ENCODE data around the gene PPP4R3A. TPM values are rescaled to one million over a fixed set of nuclear protein-coding genes. Genes with fewer than 3 reads are reported as not detected.

Gene PPP4R3A
- total and polyA plus RNA-seq, 2 donors (not counting 1 experiment from before 2014, with no cell fraction given), result 40.3 to 88.0 TPM

DNA sequence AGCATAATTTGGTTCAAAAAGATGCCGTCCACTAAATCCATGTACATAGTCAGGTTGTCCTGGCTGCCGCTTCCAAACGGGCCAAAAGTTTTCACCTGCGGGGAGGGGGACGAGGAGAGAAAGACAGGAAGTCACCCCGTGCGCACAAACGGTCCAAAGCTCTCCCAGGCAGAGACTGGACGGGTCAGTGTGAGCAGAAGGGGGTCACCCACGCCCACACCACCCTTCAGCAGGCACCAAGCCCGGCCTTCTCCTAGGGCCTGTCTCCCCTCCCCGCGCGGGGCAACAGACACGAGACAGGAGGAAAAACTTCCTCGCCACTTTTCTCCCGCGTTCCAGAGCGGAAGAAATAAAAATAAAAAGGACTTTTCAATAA is 93.4 kb downstream of the PPP4R3A start:
- H3K9me3 ChIP-seq (ENCODE audit: control insufficient read depth, insufficient read depth, low read depth, low read length), result no peaks in the 10 kb centered on the region
- no peak for DNase-seq (ENCODE audit: low read depth in 2 of 2)
- no peaks in the 10 kb centered on the region for H3K36me3 ChIP-seq (ENCODE audit: control insufficient read depth, insufficient read depth, low read length)
- peaks cover 13% of the 10 kb centered on the region for H3K27me3 ChIP-seq (ENCODE audit: control insufficient read depth, insufficient read depth, low read length)
- no peak overlapping the region for H3K4me3 ChIP-seq (replicated peaks in 1 of 4; ENCODE audit: control extremely low read depth in 1 of 4, insufficient read depth in 1 of 4, low read depth in 3 of 4, low read length in 4 of 4)
- no peaks in the 10 kb centered on the region for H3K4me1 ChIP-seq (ENCODE audit: control insufficient read depth, extremely low read depth, insufficient read depth, low read length)
- no peaks in the 10 kb centered on the region for H3K79me2 ChIP-seq (ENCODE audit: control insufficient read depth, insufficient read depth, low read length)
- no peak overlapping the region for H3K9ac ChIP-seq (ENCODE audit: insufficient read depth, low read length)
- no peak overlapping the region for H3K27ac ChIP-seq (ENCODE audit: insufficient read depth, low read length)
- H2AFZ ChIP-seq (ENCODE audit: low read length), result no peak overlapping the region
- no peak for TF ChIP-seq EZH2 (IDR thresholded peaks at IDR 0.05; ENCODE audit: low read length, missing control alignments)
- TF ChIP-seq, protein P1, sequence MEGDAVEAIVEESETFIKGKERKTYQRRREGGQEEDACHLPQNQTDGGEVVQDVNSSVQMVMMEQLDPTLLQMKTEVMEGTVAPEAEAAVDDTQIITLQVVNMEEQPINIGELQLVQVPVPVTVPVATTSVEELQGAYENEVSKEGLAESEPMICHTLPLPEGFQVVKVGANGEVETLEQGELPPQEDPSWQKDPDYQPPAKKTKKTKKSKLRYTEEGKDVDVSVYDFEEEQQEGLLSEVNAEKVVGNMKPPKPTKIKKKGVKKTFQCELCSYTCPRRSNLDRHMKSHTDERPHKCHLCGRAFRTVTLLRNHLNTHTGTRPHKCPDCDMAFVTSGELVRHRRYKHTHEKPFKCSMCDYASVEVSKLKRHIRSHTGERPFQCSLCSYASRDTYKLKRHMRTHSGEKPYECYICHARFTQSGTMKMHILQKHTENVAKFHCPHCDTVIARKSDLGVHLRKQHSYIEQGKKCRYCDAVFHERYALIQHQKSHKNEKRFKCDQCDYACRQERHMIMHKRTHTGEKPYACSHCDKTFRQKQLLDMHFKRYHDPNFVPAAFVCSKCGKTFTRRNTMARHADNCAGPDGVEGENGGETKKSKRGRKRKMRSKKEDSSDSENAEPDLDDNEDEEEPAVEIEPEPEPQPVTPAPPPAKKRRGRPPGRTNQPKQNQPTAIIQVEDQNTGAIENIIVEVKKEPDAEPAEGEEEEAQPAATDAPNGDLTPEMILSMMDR (conservative IDR thresholded peaks at IDR 0.05 in 1 of 2, IDR thresholded peaks at IDR 0.05 in 1 of 2; ENCODE audit: low read depth in 1 of 2, low read length in 2 of 2), result no peak
- no peak overlapping the region for H3K4me2 ChIP-seq (ENCODE audit: extremely low read depth, insufficient read depth, low read length)
- H4K20me1 ChIP-seq (ENCODE audit: control insufficient read depth, extremely low read depth, insufficient read depth, low read length), result no peaks in the 10 kb centered on the region

- Histone ChIP-seq H3K36me3 (ENCODE audit: control insufficient read depth, insufficient read depth, low read length) (no peaks in the 10 kb centered on the region), H4K20me1 (ENCODE audit: control insufficient read depth, extremely low read depth, insufficient read depth, low read length) (no peaks in the 10 kb centered on the region), H3K9ac (ENCODE audit: insufficient read depth, low read length) (no peak overlapping the region), H3K4me1 (ENCODE audit: control insufficient read depth, extremely low read depth, insufficient read depth, low read length) (no peaks in the 10 kb centered on the region), H3K9me3 (ENCODE audit: control insufficient read depth, insufficient read depth, low read depth, low read length) (no peaks in the 10 kb centered on the region), H3K4me3 (replicated peaks in 1 of 4; ENCODE audit: control extremely low read depth in 1 of 4, insufficient read depth in 1 of 4, low read depth in 3 of 4, low read length in 4 of 4) (no peak overlapping the region), H2AFZ (ENCODE audit: low read length) (no peak overlapping the region), H3K79me2 (ENCODE audit: control insufficient read depth, insufficient read depth, low read length) (no peaks in the 10 kb centered on the region), H3K4me2 (ENCODE audit: extremely low read depth, insufficient read depth, low read length) (no peak overlapping the region), H3K27me3 (ENCODE audit: control insufficient read depth, insufficient read depth, low read length) (peaks cover 13% of the 10 kb centered on the region), H3K27ac (ENCODE audit: insufficient read depth, low read length) (no peak overlapping the region)
- DNase-seq (ENCODE audit: low read depth in 2 of 2), result peak in 1 of 2 donors; percentile 14
- TF ChIP-seq, protein P1 (conservative IDR thresholded peaks at IDR 0.05 in 1 of 2, IDR thresholded peaks at IDR 0.05 in 1 of 2; ENCODE audit: low read depth in 1 of 2, low read length in 2 of 2), result no peak
- TF ChIP-seq EZH2 (IDR thresholded peaks at IDR 0.05; ENCODE audit: low read length, missing control alignments), result peak; percentile 45
These were observed 94.0 kb downstream of the PPP4R3A start for GRCh38 chr14:91415794-91416743.

GRCh38 chr14:91414475-91414833 is 95.7 kb downstream of the PPP4R3A start:
- Histone ChIP-seq H2AFZ (ENCODE audit: low read length) (no peak overlapping the region), H3K79me2 (ENCODE audit: control insufficient read depth, insufficient read depth, low read length) (no peaks in the 10 kb centered on the region), H3K4me3 (replicated peaks in 1 of 4; ENCODE audit: control extremely low read depth in 1 of 4, insufficient read depth in 1 of 4, low read depth in 3 of 4, low read length in 4 of 4) (no peak overlapping the region), H3K4me1 (ENCODE audit: control insufficient read depth, extremely low read depth, insufficient read depth, low read length) (no peaks in the 10 kb centered on the region), H3K4me2 (ENCODE audit: extremely low read depth, insufficient read depth, low read length) (no peak overlapping the region), H3K9ac (ENCODE audit: insufficient read depth, low read length) (no peak overlapping the region), H3K36me3 (ENCODE audit: control insufficient read depth, insufficient read depth, low read length) (no peaks in the 10 kb centered on the region), H3K27ac (ENCODE audit: insufficient read depth, low read length) (no peak overlapping the region), H3K27me3 (ENCODE audit: control insufficient read depth, insufficient read depth, low read length) (peaks cover 13% of the 10 kb centered on the region), H4K20me1 (ENCODE audit: control insufficient read depth, extremely low read depth, insufficient read depth, low read length) (no peaks in the 10 kb centered on the region), H3K9me3 (ENCODE audit: control insufficient read depth, insufficient read depth, low read depth, low read length) (no peaks in the 10 kb centered on the region)
- no peak for TF ChIP-seq EZH2 (IDR thresholded peaks at IDR 0.05; ENCODE audit: low read length, missing control alignments)
- TF ChIP-seq, protein P1 (conservative IDR thresholded peaks at IDR 0.05 in 1 of 2, IDR thresholded peaks at IDR 0.05 in 1 of 2; ENCODE audit: low read depth in 1 of 2, low read length in 2 of 2), result no peak
- no peak for DNase-seq (ENCODE audit: low read depth in 2 of 2)
